H9 (cell line): ENCODE data around the gene ARHGEF10L. TPM values are rescaled to one million over a fixed set of nuclear protein-coding genes. Genes with fewer than 3 reads are reported as not detected.

ENCODE experiments used
- DNase-seq: peaks from one replicate; pipeline ENCODE4 v3.0.0-alpha.2; 2017
- H2AFZ ChIP-seq: one replicate; pipeline ENCODE4 v1.6.1; 2013; ENCODE audit warnings: mild to moderate bottlenecking, low read length, control low read depth, moderate library complexity
- H2AK5ac ChIP-seq: 2 replicates; pipeline ENCODE4 v1.6.1; 2013; ENCODE audit warnings: low read length, control low read depth, mixed read lengths; ENCODE audit not compliant: insufficient read length
- H2BK120ac ChIP-seq: one replicate; pipeline ENCODE4 v1.6.1; 2013; ENCODE audit warnings: low read depth, mild to moderate bottlenecking, low read length, control low read depth, inconsistent platforms; ENCODE audit not compliant: poor library complexity, severe bottlenecking
- H2BK12ac ChIP-seq: 2 replicates; pipeline ENCODE4 v1.6.1; 2013; ENCODE audit warnings: low read length, control low read depth, mixed read lengths, low read depth; ENCODE audit not compliant: insufficient read length
- H2BK15ac ChIP-seq: 2 replicates; pipeline ENCODE4 v1.6.1; 2013; ENCODE audit warnings: low read depth, low read length, control low read depth
- H2BK20ac ChIP-seq: one replicate; pipeline ENCODE4 v1.6.1; 2013; ENCODE audit warnings: low read depth, mild to moderate bottlenecking, low read length, control low read depth, inconsistent platforms; ENCODE audit not compliant: poor library complexity, severe bottlenecking
- H2BK5ac ChIP-seq: 2 replicates; pipeline ENCODE4 v1.6.1; 2013; ENCODE audit warnings: low read length, control low read depth, mixed read lengths; ENCODE audit not compliant: insufficient read length
- H3K14ac ChIP-seq: 2 replicates; pipeline ENCODE4 v1.6.1; 2013; ENCODE audit warnings: low read length, control low read depth; ENCODE audit not compliant: insufficient read depth
- H3K18ac ChIP-seq: 2 replicates; pipeline ENCODE4 v1.6.1; 2013; ENCODE audit warnings: low read depth, mild to moderate bottlenecking, mixed read lengths, low read length, control low read depth; ENCODE audit not compliant: insufficient read length
- H3K23ac ChIP-seq: 2 replicates; pipeline ENCODE4 v1.6.1; 2013; ENCODE audit warnings: low read length, control low read depth, mixed read lengths, low read depth; ENCODE audit not compliant: insufficient read length
- H3K23me2 ChIP-seq: 2 replicates; pipeline ENCODE4 v1.6.1; 2013; ENCODE audit warnings: low read depth, mild to moderate bottlenecking, mixed read lengths, low read length, control low read depth; ENCODE audit not compliant: insufficient read length, poor library complexity, severe bottlenecking
- H3K27ac ChIP-seq: 2 replicates; pipeline ENCODE4 v1.5.1; 2013; ENCODE audit warnings: low read length, control low read depth, mixed read lengths, low read depth; ENCODE audit not compliant: insufficient read length
- H3K27me3 ChIP-seq: 2 replicates; pipeline ENCODE4 v1.6.1; 2013; ENCODE audit warnings: low read length, control low read depth, inconsistent platforms; ENCODE audit not compliant: insufficient read depth
- H3K4ac ChIP-seq: 2 replicates; pipeline ENCODE4 v1.6.1; 2013; ENCODE audit warnings: low read depth, mild to moderate bottlenecking, control low read depth, inconsistent platforms, low read length, moderate library complexity
- H3K4me1 ChIP-seq: 2 replicates; pipeline ENCODE4 v1.6.1; 2013; ENCODE audit warnings: low read length, control low read depth, inconsistent platforms; ENCODE audit not compliant: insufficient read depth
- H3K4me2 ChIP-seq: 2 replicates; pipeline ENCODE4 v1.6.1; 2013; ENCODE audit warnings: low read length, control low read depth, mixed read lengths; ENCODE audit not compliant: insufficient read length, insufficient read depth
- H3K56ac ChIP-seq: 2 replicates; pipeline ENCODE4 v1.6.1; 2013; ENCODE audit warnings: low read depth, mild to moderate bottlenecking, mixed read lengths, low read length, control low read depth; ENCODE audit not compliant: insufficient read length
- H3K79me1 ChIP-seq: 2 replicates; pipeline ENCODE4 v1.6.1; 2013; ENCODE audit warnings: low read depth, mild to moderate bottlenecking, moderate library complexity, low read length, control low read depth, inconsistent platforms; ENCODE audit not compliant: insufficient read depth, poor library complexity, severe bottlenecking
- H3K79me2 ChIP-seq: 2 replicates; pipeline ENCODE4 v1.6.1; 2013; ENCODE audit warnings: low read length, control low read depth, inconsistent platforms; ENCODE audit not compliant: insufficient read depth
- H3K9ac ChIP-seq: 2 replicates; pipeline ENCODE4 v1.6.1; 2013; ENCODE audit warnings: low read length, control low read depth, mixed read lengths; ENCODE audit not compliant: insufficient read length; ENCODE audit errors: extremely low read depth
- H3K9me3 ChIP-seq: one replicate; pipeline ENCODE4 v1.6.1; 2013; ENCODE audit warnings: low read depth, low read length, inconsistent platforms; ENCODE audit not compliant: control insufficient read depth
- H3T11ph ChIP-seq: one replicate; pipeline ENCODE4 v1.6.1; 2013; ENCODE audit warnings: mild to moderate bottlenecking, low read length, control low read depth, inconsistent platforms
- H4K20me1 ChIP-seq: one replicate; pipeline ENCODE4 v1.6.1; 2013; ENCODE audit not compliant: control insufficient read depth, insufficient read length, insufficient read depth
- H4K5ac ChIP-seq: 2 replicates; pipeline ENCODE4 v1.6.1; 2013; ENCODE audit warnings: low read depth, mild to moderate bottlenecking, mixed read lengths, low read length, control low read depth; ENCODE audit not compliant: insufficient read length
- H4K8ac ChIP-seq: replicated peaks from 2 replicates; pipeline ENCODE4 v1.6.1; 2013; ENCODE audit warnings: low read length, control low read depth, mixed read lengths, low read depth; ENCODE audit not compliant: insufficient read length
- H4K91ac ChIP-seq: 2 replicates; pipeline ENCODE4 v1.6.1; 2013; ENCODE audit warnings: low read depth, mild to moderate bottlenecking, moderate library complexity, mixed read lengths, low read length, control low read depth; ENCODE audit not compliant: insufficient read length
- H3K27ac Mint-ChIP-seq, 3 experiments: 2 replicates in 2 of 3; 3 replicates in 1 of 3; pipeline ENCODE4 v1.8.0; 2020 to 2021; ENCODE audit warnings: mixed read lengths in 3 of 3, mild to moderate bottlenecking in 1 of 3, moderate library complexity in 1 of 3
- H3K27me3 Mint-ChIP-seq: 2 replicates; pipeline ENCODE4 v1.8.0; 2021; ENCODE audit warnings: low read depth, mild to moderate bottlenecking, moderate library complexity, mixed read lengths
- H3K36me3 Mint-ChIP-seq, 3 experiments: 2 replicates in 2 of 3; 3 replicates in 1 of 3; pipeline ENCODE4 v1.8.0; 2020 to 2021; ENCODE audit warnings: low read depth in 3 of 3, mixed read lengths in 3 of 3; ENCODE audit not compliant: insufficient read depth in 1 of 3
- H3K4me1 Mint-ChIP-seq, 2 experiments: 2 replicates each; pipeline ENCODE4 v1.8.0; 2020; ENCODE audit warnings: mixed read lengths in 2 of 2
- H3K4me3 Mint-ChIP-seq, 2 experiments: 2 replicates in 1 of 2; 3 replicates in 1 of 2; pipeline ENCODE4 v1.8.0; 2020 to 2021; ENCODE audit warnings: mild to moderate bottlenecking in 2 of 2, mixed read lengths in 2 of 2, moderate library complexity in 1 of 2
- H3K9me3 Mint-ChIP-seq, 2 experiments: 2 replicates in 1 of 2; 3 replicates in 1 of 2; pipeline ENCODE4 v1.8.0; 2020; ENCODE audit warnings: mild to moderate bottlenecking in 2 of 2, mixed read lengths in 2 of 2, moderate library complexity in 1 of 2
- WGBS: extraction: QIAGEN DNeasy Blood & Tissue Kit; methylation state at CpG from one replicate; pipeline ENCODE4 v1.1.7; 2013; ENCODE audit warnings: missing lambda C conversion rate, low lambda C conversion rate, mixed read lengths; ENCODE audit not compliant: insufficient read length; ENCODE audit errors: extremely low coverage; 5-methylcytosine and 5-hydroxymethylcytosine counted together
- total RNA-seq: library from RNA; stranded (reverse); gene quantifications from 2 replicates; pipeline ENCODE4 v1.2.1, GENCODE V29; 2021
- TF ChIP-seq, protein P1 (sequence below): fragments of 200-600 bp; sonication (generic); conservative IDR thresholded peaks from 3 replicates; pipeline ENCODE4 v1.8.0; 2021; ENCODE audit warnings: antibody characterized with exemption, mild to moderate bottlenecking

The ARHGEF10L gene
- total RNA-seq, 1 experiment from 2014 or later = 20.2 TPM

DNA sequence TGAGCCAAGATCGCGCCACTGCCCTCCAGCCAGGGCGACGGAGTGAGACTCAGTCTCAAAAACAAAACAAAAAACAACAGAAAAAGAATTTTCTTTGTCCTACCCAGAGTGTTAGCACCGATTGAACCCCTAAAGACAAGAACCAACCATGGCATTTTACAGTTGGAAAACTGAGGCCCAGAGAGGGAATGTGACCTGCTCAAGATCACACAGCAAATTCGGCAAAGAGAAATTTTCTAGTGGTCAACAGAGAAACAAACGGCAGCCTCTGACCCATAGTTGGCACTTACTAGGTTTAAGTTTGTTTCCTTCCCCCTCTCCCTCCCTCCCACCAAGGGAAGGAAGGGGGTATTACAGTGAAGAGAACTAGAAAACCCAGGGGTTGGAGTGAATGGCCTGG lies 195.1 kb downstream of the ARHGEF10L start:
- no peak overlapping the region for H2BK20ac ChIP-seq
- no peak overlapping the region for H4K91ac ChIP-seq
- H4K5ac ChIP-seq = no peak overlapping the region
- H3T11ph ChIP-seq = no peak overlapping the region
- no peak overlapping the region for H3K14ac ChIP-seq
- no peak overlapping the region for H2AFZ ChIP-seq
- no peak for DNase-seq
- Mint-ChIP-seq H3K4me1 (peaks cover 13 to 33% of the 10 kb centered on the region in 2 experiments), H3K9me3 (no peaks in the 10 kb centered on the region), H3K36me3 (no peaks in the 10 kb centered on the region), H3K27me3 (no peaks in the 10 kb centered on the region; the same call in 1 of the 2 replicates), H3K4me3 (no peak overlapping the region), H3K27ac (no peak overlapping the region)
- H2BK120ac ChIP-seq = no peak overlapping the region
- H2BK15ac ChIP-seq = no peak overlapping the region
- H3K23ac ChIP-seq = no peak overlapping the region
- H2AK5ac ChIP-seq = no peak overlapping the region
- no peak overlapping the region for H3K4ac ChIP-seq
- H3K4me2 ChIP-seq = no peak overlapping the region
- no CpG with 5 or more reads among the region's 7 CpGs for WGBS
- no peaks in the 10 kb centered on the region for H3K4me1 ChIP-seq
- H3K79me2 ChIP-seq = no peaks in the 10 kb centered on the region
- H4K8ac ChIP-seq = no peak overlapping the region
- no peaks in the 10 kb centered on the region for H3K9me3 ChIP-seq
- no peaks in the 10 kb centered on the region for H4K20me1 ChIP-seq
- no peaks in the 10 kb centered on the region for H3K79me1 ChIP-seq
- H3K23me2 ChIP-seq = no peaks in the 10 kb centered on the region
- TF ChIP-seq, protein P1, sequence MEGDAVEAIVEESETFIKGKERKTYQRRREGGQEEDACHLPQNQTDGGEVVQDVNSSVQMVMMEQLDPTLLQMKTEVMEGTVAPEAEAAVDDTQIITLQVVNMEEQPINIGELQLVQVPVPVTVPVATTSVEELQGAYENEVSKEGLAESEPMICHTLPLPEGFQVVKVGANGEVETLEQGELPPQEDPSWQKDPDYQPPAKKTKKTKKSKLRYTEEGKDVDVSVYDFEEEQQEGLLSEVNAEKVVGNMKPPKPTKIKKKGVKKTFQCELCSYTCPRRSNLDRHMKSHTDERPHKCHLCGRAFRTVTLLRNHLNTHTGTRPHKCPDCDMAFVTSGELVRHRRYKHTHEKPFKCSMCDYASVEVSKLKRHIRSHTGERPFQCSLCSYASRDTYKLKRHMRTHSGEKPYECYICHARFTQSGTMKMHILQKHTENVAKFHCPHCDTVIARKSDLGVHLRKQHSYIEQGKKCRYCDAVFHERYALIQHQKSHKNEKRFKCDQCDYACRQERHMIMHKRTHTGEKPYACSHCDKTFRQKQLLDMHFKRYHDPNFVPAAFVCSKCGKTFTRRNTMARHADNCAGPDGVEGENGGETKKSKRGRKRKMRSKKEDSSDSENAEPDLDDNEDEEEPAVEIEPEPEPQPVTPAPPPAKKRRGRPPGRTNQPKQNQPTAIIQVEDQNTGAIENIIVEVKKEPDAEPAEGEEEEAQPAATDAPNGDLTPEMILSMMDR = no peak
- no peaks in the 10 kb centered on the region; the same call in 1 of the 2 replicates for H3K27me3 ChIP-seq
- no peak overlapping the region for H3K18ac ChIP-seq
- no peak overlapping the region for H2BK5ac ChIP-seq
- no peak overlapping the region for H2BK12ac ChIP-seq
- no peak overlapping the region for H3K56ac ChIP-seq
- no peak overlapping the region for H3K27ac ChIP-seq
- no peak overlapping the region for H3K9ac ChIP-seq
